ENCODE measurements around the gene KIF12. TPM values are rescaled to one million over a fixed set of nuclear protein-coding genes. Genes with fewer than 3 reads are reported as not detected.

The KIF12 gene
- total RNA-seq, 1 experiment from 2014 or later, result 54.6 TPM

- no peaks in the 10 kb centered on the region for H3K9me3 ChIP-seq
- CTCF ChIA-PET, result no interaction called here
- H3K27me3 Mint-ChIP-seq (ENCODE audit: insufficient read depth, unreplicated experiment), result no peaks in the 10 kb centered on the region
- 0 out of 2 replicates have a peak, but pooled peaks cover 3% of the 10 kb centered on the region for H3K4me1 ChIP-seq
- no peaks in the 10 kb centered on the region for H3K36me3 ChIP-seq (ENCODE audit: control insufficient read depth, insufficient read depth, low read length)
- POLR2A ChIA-PET, result no interaction called here
- H3K4me3 Mint-ChIP-seq (ENCODE audit: unreplicated experiment), result no peak overlapping the region
- H3K9me3 Mint-ChIP-seq (ENCODE audit: unreplicated experiment), result peaks cover 10% of the 10 kb centered on the region
- peak in 1 of 2 experiments; percentile 35 for DNase-seq
- H3K4me1 Mint-ChIP-seq (ENCODE audit: low read depth, unreplicated experiment), result no peaks in the 10 kb centered on the region
- no peaks in the 10 kb centered on the region for H3K36me3 Mint-ChIP-seq (ENCODE audit: insufficient read depth, unreplicated experiment)
- no peak overlapping the region for H3K27ac Mint-ChIP-seq (ENCODE audit: unreplicated experiment)
- no peak overlapping the region for H3K4me3 ChIP-seq (ENCODE audit: low read depth, low read length)
- no peaks in the 10 kb centered on the region for H3K27me3 ChIP-seq (replicated peaks; ENCODE audit: control insufficient read depth, insufficient read depth, low read length)
- intact Hi-C loops (cut with micrococcal nuclease; ENCODE audit: unreplicated experiment), result no loop called here
- BruUV-seq (replicated peaks), result no TSS peak
- TF ChIP-seq CTCF (IDR thresholded peaks at IDR 0.05; ENCODE audit: insufficient read depth in 1 of 2, low read depth in 1 of 2, low read length in 1 of 2, severe bottlenecking in 1 of 2, unreplicated experiment in 1 of 2), result no peak
Measured at GRCh38 chr9:114070188-114071103, 28.6 kb downstream of the KIF12 start.

- no peak for TF ChIP-seq CTCF (IDR thresholded peaks at IDR 0.05; ENCODE audit: insufficient read depth in 1 of 2, low read depth in 1 of 2, low read length in 1 of 2, severe bottlenecking in 1 of 2, unreplicated experiment in 1 of 2)
- DNase-seq, result peak in 1 of 2 experiments; percentile 14
- Histone ChIP-seq H3K4me3 (ENCODE audit: low read depth, low read length) (no peak overlapping the region), H3K4me1 (no peaks in the 10 kb centered on the region), H3K36me3 (ENCODE audit: control insufficient read depth, insufficient read depth, low read length) (no peaks in the 10 kb centered on the region), H3K9me3 (no peaks in the 10 kb centered on the region), H3K27me3 (replicated peaks; ENCODE audit: control insufficient read depth, insufficient read depth, low read length) (no peaks in the 10 kb centered on the region)
- intact Hi-C loops (cut with micrococcal nuclease; ENCODE audit: unreplicated experiment), result no loop called here
- ChIA-PET CTCF (no interaction called here), POLR2A (no interaction called here)
- Mint-ChIP-seq H3K4me3 (ENCODE audit: unreplicated experiment) (no peak overlapping the region), H3K27me3 (ENCODE audit: insufficient read depth, unreplicated experiment) (no peaks in the 10 kb centered on the region), H3K4me1 (ENCODE audit: low read depth, unreplicated experiment) (no peaks in the 10 kb centered on the region), H3K9me3 (ENCODE audit: unreplicated experiment) (peaks cover 9% of the 10 kb centered on the region), H3K36me3 (ENCODE audit: insufficient read depth, unreplicated experiment) (no peaks in the 10 kb centered on the region), H3K27ac (ENCODE audit: unreplicated experiment) (no peak overlapping the region)
- no TSS peak for BruUV-seq (replicated peaks)
Measured at GRCh38 chr9:114069476-114070187, 29.5 kb downstream of the KIF12 start.

- CTCF ChIA-PET, result no interaction called here
- Mint-ChIP-seq H3K27ac (ENCODE audit: unreplicated experiment) (no peak overlapping the region), H3K4me3 (ENCODE audit: unreplicated experiment) (no peak overlapping the region), H3K9me3 (ENCODE audit: unreplicated experiment) (no peaks in the 10 kb centered on the region), H3K36me3 (ENCODE audit: insufficient read depth, unreplicated experiment) (no peaks in the 10 kb centered on the region), H3K4me1 (ENCODE audit: low read depth, unreplicated experiment) (peaks cover 8% of the 10 kb centered on the region), H3K27me3 (ENCODE audit: insufficient read depth, unreplicated experiment) (no peaks in the 10 kb centered on the region)
- no peaks in the 10 kb centered on the region for H3K36me3 ChIP-seq (ENCODE audit: control insufficient read depth, insufficient read depth, low read length)
- peaks cover 7% of the 10 kb centered on the region; the same call in 1 of the 2 replicates for H3K4me1 ChIP-seq
- POLR2A ChIA-PET, result no interaction called here
- BruUV-seq (replicated peaks), result no TSS peak
- H3K27me3 ChIP-seq (replicated peaks; ENCODE audit: control insufficient read depth, insufficient read depth, low read length), result no peaks in the 10 kb centered on the region
- H3K9me3 ChIP-seq, result no peaks in the 10 kb centered on the region
- DNase-seq, result no peak
- intact Hi-C loops (cut with micrococcal nuclease; ENCODE audit: unreplicated experiment), result no loop called here
- no peak overlapping the region for H3K4me3 ChIP-seq (ENCODE audit: low read depth, low read length)
- no peak for TF ChIP-seq CTCF (IDR thresholded peaks at IDR 0.05; ENCODE audit: insufficient read depth in 1 of 2, low read depth in 1 of 2, low read length in 1 of 2, severe bottlenecking in 1 of 2, unreplicated experiment in 1 of 2)
Measured at GRCh38 chr9:114065304-114065703, 33.8 kb downstream of the KIF12 start.
